ENCODE results near the gene SETSIP. TPM values are rescaled to one million over a fixed set of nuclear protein-coding genes. Genes with fewer than 3 reads are reported as not detected.

Gene SETSIP
- total RNA-seq, 2 experiments from 2014 or later, result 0.47 TPM; not detected in 1

DNA sequence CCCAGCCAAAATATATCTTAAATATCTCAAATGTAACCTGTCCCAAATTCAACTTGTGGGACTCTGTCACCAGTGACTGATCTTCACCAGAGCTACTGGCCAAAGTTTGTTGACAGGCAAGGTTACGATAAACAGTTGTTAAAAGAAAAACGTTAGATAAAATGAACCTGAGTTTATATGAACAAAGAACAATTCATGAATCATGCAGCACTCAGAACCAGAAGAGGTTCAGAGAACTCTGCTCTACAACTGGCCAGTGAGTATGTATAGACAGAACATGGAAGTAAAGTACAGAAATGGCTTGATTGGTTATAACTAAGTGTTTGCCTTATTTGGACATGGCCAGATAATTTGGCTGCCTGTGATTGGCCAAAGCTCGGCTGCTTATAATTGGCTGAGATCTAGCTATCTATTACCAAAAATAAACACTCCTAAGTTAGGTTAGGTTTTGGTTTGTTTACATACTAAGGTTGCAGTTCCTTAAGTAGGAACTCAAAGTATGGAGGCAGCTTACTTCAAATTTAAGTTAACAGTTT lies 30.4 kb upstream of the SETSIP start:
- Mint-ChIP-seq H3K4me3 (no peak overlapping the region), H3K27ac (no peak overlapping the region), H3K36me3 (ENCODE audit: low read depth) (peaks cover 3% of the 10 kb centered on the region), H3K4me1 (ENCODE audit: low read depth) (no peaks in the 10 kb centered on the region), H3K9me3 (no peaks in the 10 kb centered on the region), H3K27me3 (no peaks in the 10 kb centered on the region)
- intact Hi-C loops (cut with micrococcal nuclease), result no loop called here
- ATAC-seq, result no peak
- CTCF ChIA-PET, result interaction anchor here (1.2 kb wide), 1 partner anchor 60 kb away, joined by 3 read pairs; no protein-coding TSS in a partner anchor
- POLR2A ChIA-PET, result no interaction called here
- DNase-seq, result no peak
- TF ChIP-seq CTCF (IDR thresholded peaks at IDR 0.05), result no peak

- DNase-seq, result no peak
- POLR2A ChIA-PET, result interaction anchor here (0.8 to 1.1 kb wide), 2 partner anchors 15 to 46 kb away, joined by 3 read pairs; no protein-coding TSS in a partner anchor
- Mint-ChIP-seq H3K4me3 (no peak overlapping the region), H3K4me1 (ENCODE audit: low read depth) (no peaks in the 10 kb centered on the region), H3K9me3 (no peaks in the 10 kb centered on the region), H3K27ac (no peak overlapping the region), H3K36me3 (ENCODE audit: low read depth) (peaks cover 4% of the 10 kb centered on the region), H3K27me3 (no peaks in the 10 kb centered on the region)
- intact Hi-C loops (cut with micrococcal nuclease), result no loop called here
- peak; percentile 60 for ATAC-seq
- CTCF ChIA-PET, result interaction anchor here (0.9 kb wide), 2 partner anchors 13 to 214 kb away, joined by 3 read pairs; no protein-coding TSS in a partner anchor
- TF ChIP-seq CTCF (IDR thresholded peaks at IDR 0.05), result no peak
Measured at GRCh38 chr1:92096317-92096716, 21.1 kb upstream of the SETSIP start.

DNA sequence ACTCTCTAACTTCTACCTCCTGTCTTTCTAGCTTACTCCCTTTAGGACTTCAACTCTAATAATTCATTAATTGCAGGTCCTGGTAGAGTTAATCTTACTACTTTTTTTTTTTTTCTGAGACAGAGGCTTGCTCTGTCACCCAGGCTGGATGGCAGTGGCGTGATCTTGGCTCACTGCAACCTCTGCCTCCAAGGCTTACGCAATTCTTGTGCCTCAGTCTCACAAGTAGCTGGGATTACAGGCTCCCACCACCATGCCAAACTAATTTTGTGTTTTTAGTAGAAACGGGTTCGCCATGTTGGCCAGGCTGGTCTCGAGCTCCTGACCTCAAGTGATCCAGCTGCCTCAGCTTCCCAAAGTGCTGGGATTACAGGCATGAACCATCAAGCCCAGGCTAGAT lies 20.7 kb upstream of the SETSIP start:
- intact Hi-C loops (cut with micrococcal nuclease), result no loop called here
- no peaks in the 10 kb centered on the region for H3K27me3 Mint-ChIP-seq
- H3K4me3 Mint-ChIP-seq, result no peak overlapping the region
- no peaks in the 10 kb centered on the region for H3K9me3 Mint-ChIP-seq
- H3K4me1 Mint-ChIP-seq (ENCODE audit: low read depth), result no peaks in the 10 kb centered on the region
- no peak for ATAC-seq
- H3K27ac Mint-ChIP-seq, result no peak overlapping the region
- ChIA-PET CTCF (interaction anchor here (0.9 kb wide), 2 partner anchors 13 to 214 kb away, joined by 3 read pairs; no protein-coding TSS in a partner anchor), POLR2A (interaction anchor here (0.6 to 1.1 kb wide), 3 partner anchors 15 to 490 kb away, joined by 3 read pairs; no protein-coding TSS in a partner anchor)
- no peak for TF ChIP-seq CTCF (IDR thresholded peaks at IDR 0.05)
- no peak for DNase-seq
- peaks cover 4% of the 10 kb centered on the region for H3K36me3 Mint-ChIP-seq (ENCODE audit: low read depth)

GRCh38 chr1:92094595-92094994 lies 19.4 kb upstream of the SETSIP start:
- intact Hi-C loops (cut with micrococcal nuclease), result no loop called here
- DNase-seq (no peak), ATAC-seq (no peak)
- H3K4me1 Mint-ChIP-seq (ENCODE audit: low read depth), result no peaks in the 10 kb centered on the region
- no peaks in the 10 kb centered on the region for H3K9me3 Mint-ChIP-seq
- ChIA-PET POLR2A (no interaction called here), CTCF (interaction anchor here (1.2 kb wide), 1 partner anchor 13 kb away, joined by 3 read pairs; no protein-coding TSS in a partner anchor)
- no peak overlapping the region for H3K4me3 Mint-ChIP-seq
- H3K36me3 Mint-ChIP-seq (ENCODE audit: low read depth), result peaks cover 4% of the 10 kb centered on the region
- H3K27me3 Mint-ChIP-seq, result no peaks in the 10 kb centered on the region
- H3K27ac Mint-ChIP-seq, result no peak overlapping the region
- TF ChIP-seq CTCF (IDR thresholded peaks at IDR 0.05), result no peak

- ChIA-PET CTCF (interaction anchor here (1.2 kb wide), 1 partner anchor 13 kb away, joined by 3 read pairs; no protein-coding TSS in a partner anchor), POLR2A (interaction anchor here (0.6 kb wide), 1 partner anchor 1360 kb away, joined by 4 read pairs; no protein-coding TSS in a partner anchor)
- no peaks in the 10 kb centered on the region for H3K4me1 Mint-ChIP-seq (ENCODE audit: low read depth)
- H3K4me3 Mint-ChIP-seq, result no peak overlapping the region
- no peak overlapping the region for H3K27ac Mint-ChIP-seq
- no peak for ATAC-seq
- H3K27me3 Mint-ChIP-seq, result no peaks in the 10 kb centered on the region
- peaks cover 4% of the 10 kb centered on the region for H3K36me3 Mint-ChIP-seq (ENCODE audit: low read depth)
- intact Hi-C loops (cut with micrococcal nuclease), result no loop called here
- TF ChIP-seq CTCF (IDR thresholded peaks at IDR 0.05), result no peak
- DNase-seq, result no peak
- no peaks in the 10 kb centered on the region for H3K9me3 Mint-ChIP-seq
Measured at GRCh38 chr1:92094090-92094489, 18.9 kb upstream of the SETSIP start.

Measured in activated CD8-positive, alpha-beta T cell treated with anti-CD3 and anti-CD28 coated beads for 36 hours (primary cell).